ENCODE results near the gene ERFL.
A peak's percentile ranks its signal among the peaks of the same experiment; 100 is the strongest.
"Not testable (repeated sequence)": the region's sequence is repeated elsewhere in the genome, so short reads cannot be mapped to it uniquely, and the experiment has no call there.

ERFL gene

GRCh38 chr19:41941410-41942202 lies 13.4 kb upstream of the ERFL start:
- DNase-seq (ENCODE audit: low spot score) = peak; percentile 47

- DNase-seq (ENCODE audit: low spot score) = peak; percentile 46
These were observed 12.6 kb upstream of the ERFL start for GRCh38 chr19:41940731-41941409.

- DNase-seq (ENCODE audit: low spot score) = peak; percentile 60
These were observed 11.8 kb upstream of the ERFL start for GRCh38 chr19:41939861-41940730.

- not testable (repeated sequence) for DNase-seq (ENCODE audit: low spot score)
These were observed 11.0 kb upstream of the ERFL start for GRCh38 chr19:41939209-41939608.

GRCh38 chr19:41937525-41938468 lies 9.5 kb upstream of the ERFL start:
- DNase-seq (ENCODE audit: low spot score) = no peak

- no peak for DNase-seq (ENCODE audit: low spot score)
These were observed 8.7 kb upstream of the ERFL start for GRCh38 chr19:41936961-41937360.

GRCh38 chr19:41936416-41936850 lies 8.2 kb upstream of the ERFL start:
- DNase-seq (ENCODE audit: low spot score) = no peak

- no peak for DNase-seq (ENCODE audit: low spot score)
These were observed 7.6 kb upstream of the ERFL start for GRCh38 chr19:41935760-41936415.

- DNase-seq (ENCODE audit: low spot score) = peak; percentile 79
These were observed 6.7 kb upstream of the ERFL start for GRCh38 chr19:41934849-41935374.

GRCh38 chr19:41933693-41934426 lies 5.6 kb upstream of the ERFL start:
- DNase-seq (ENCODE audit: low spot score) = no peak

GRCh38 chr19:41932720-41933332 lies 4.6 kb upstream of the ERFL start:
- DNase-seq (ENCODE audit: low spot score) = no peak

GRCh38 chr19:41932259-41932719 lies 4.0 kb upstream of the ERFL start:
- DNase-seq (ENCODE audit: low spot score) = no peak

GRCh38 chr19:41930926-41931592 lies 2.8 kb upstream of the ERFL start:
- peak; percentile 65 for DNase-seq (ENCODE audit: low spot score)

GRCh38 chr19:41930322-41930722 lies 2.1 kb upstream of the ERFL start:
- DNase-seq (ENCODE audit: low spot score) = no peak

GRCh38 chr19:41929536-41930071 lies 1.4 kb upstream of the ERFL start:
- DNase-seq (ENCODE audit: low spot score) = no peak

- DNase-seq (ENCODE audit: low spot score) = peak; percentile 55
These were observed 696 bp upstream of the ERFL start for GRCh38 chr19:41928754-41929535.

GRCh38 chr19:41927497-41928192 lies 604 bp downstream of the ERFL start:
- peak; percentile 68 for DNase-seq (ENCODE audit: low spot score)
